DND-41 (cell line): ENCODE results near the gene BRS3.

Experiments
- EZH2 ChIP-seq: IDR thresholded peaks from 3 replicates; pipeline ENCODE4 v1.6.1; 2012; ENCODE audit warnings: borderline replicate concordance, low read depth, mild to moderate bottlenecking, moderate library complexity, low read length, inconsistent platforms; ENCODE audit not compliant: severe bottlenecking
- TF ChIP-seq, protein P1 (sequence below): IDR thresholded peaks from 2 replicates; pipeline ENCODE4 v1.5.1; 2012; ENCODE audit warnings: borderline replicate concordance, low read length, moderate library complexity, mild to moderate bottlenecking; ENCODE audit not compliant: poor library complexity, severe bottlenecking; ENCODE audit errors: extremely low read depth

DNA sequence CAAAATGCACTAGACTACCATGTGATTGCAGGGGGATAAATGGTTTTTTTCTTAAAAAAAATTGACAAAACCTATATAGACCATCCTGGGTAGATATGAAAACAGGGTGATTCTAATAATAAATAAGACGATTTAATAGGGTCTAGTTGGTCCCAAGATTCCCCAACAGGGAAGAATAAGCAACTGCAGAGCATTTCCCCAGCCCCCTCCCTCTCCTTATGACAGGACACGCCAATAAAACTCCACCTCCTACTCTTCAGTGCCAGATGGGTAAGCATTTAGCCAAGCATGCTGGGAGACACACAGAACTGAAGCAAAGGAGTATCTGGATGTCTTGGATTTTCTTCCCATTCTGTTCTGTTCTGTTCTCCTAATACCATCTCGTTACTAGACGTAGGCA is at the start of gene BRS3:
- TF ChIP-seq, protein P1, sequence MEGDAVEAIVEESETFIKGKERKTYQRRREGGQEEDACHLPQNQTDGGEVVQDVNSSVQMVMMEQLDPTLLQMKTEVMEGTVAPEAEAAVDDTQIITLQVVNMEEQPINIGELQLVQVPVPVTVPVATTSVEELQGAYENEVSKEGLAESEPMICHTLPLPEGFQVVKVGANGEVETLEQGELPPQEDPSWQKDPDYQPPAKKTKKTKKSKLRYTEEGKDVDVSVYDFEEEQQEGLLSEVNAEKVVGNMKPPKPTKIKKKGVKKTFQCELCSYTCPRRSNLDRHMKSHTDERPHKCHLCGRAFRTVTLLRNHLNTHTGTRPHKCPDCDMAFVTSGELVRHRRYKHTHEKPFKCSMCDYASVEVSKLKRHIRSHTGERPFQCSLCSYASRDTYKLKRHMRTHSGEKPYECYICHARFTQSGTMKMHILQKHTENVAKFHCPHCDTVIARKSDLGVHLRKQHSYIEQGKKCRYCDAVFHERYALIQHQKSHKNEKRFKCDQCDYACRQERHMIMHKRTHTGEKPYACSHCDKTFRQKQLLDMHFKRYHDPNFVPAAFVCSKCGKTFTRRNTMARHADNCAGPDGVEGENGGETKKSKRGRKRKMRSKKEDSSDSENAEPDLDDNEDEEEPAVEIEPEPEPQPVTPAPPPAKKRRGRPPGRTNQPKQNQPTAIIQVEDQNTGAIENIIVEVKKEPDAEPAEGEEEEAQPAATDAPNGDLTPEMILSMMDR, result no peak
- no peak for TF ChIP-seq EZH2
